CD14-positive monocyte (primary cell): ENCODE results near the gene CYLD. TPM values are rescaled to one million over a fixed set of nuclear protein-coding genes. Genes with fewer than 3 reads are reported as not detected.

ENCODE experiments used
- DNase-seq, 3 donors: peaks; one replicate each; pipeline ENCODE4 v3.0.0-alpha.2; 2011 to 2022
- H2AFZ ChIP-seq: 2 replicates; pipeline ENCODE4 v1.6.0; 2012; ENCODE audit warnings: mild to moderate bottlenecking, low read depth, low read length, inconsistent platforms; ENCODE audit not compliant: insufficient read depth, poor library complexity, severe bottlenecking
- H3K27ac ChIP-seq, 2 donors: 1 replicate in 1 of 2; 2 replicates in 1 of 2; pipeline ENCODE4 v1.5.1; 2012 to 2013; ENCODE audit warnings: low read length in 2 of 2, control low read depth in 1 of 2, inconsistent platforms in 1 of 2, low read depth in 1 of 2, mild to moderate bottlenecking in 1 of 2
- H3K27me3 ChIP-seq, 2 donors: one replicate each; pipeline versions ENCODE4 v1.6.0 to v1.6.1; 2011 to 2013; ENCODE audit warnings: low read length in 2 of 2; ENCODE audit not compliant: control insufficient read depth in 2 of 2, insufficient read depth in 2 of 2
- H3K36me3 ChIP-seq, 2 donors: replicated peaks in 1 of 2; 1 replicate in 1 of 2; 2 replicates in 1 of 2; pipeline versions ENCODE4 v1.5.1 to v1.6.1; 2012 to 2013; ENCODE audit warnings: low read length in 2 of 2, control low read depth in 1 of 2, inconsistent platforms in 1 of 2, mild to moderate bottlenecking in 1 of 2; ENCODE audit not compliant: insufficient read depth in 2 of 2, control insufficient read depth in 1 of 2
- H3K4me1 ChIP-seq, 2 donors: 1 replicate in 1 of 2; 2 replicates in 1 of 2; pipeline versions ENCODE4 v1.5.1 to v1.6.1; 2012 to 2013; ENCODE audit warnings: low read length in 2 of 2, control low read depth in 1 of 2, inconsistent platforms in 1 of 2, mild to moderate bottlenecking in 1 of 2, moderate library complexity in 1 of 2; ENCODE audit not compliant: insufficient read depth in 2 of 2, control insufficient read depth in 1 of 2
- H3K4me2 ChIP-seq: replicated peaks from 2 replicates; pipeline ENCODE3; 2012; ENCODE audit warnings: low read length, moderate library complexity, mild to moderate bottlenecking; ENCODE audit not compliant: poor library complexity, severe bottlenecking; ENCODE audit errors: extremely low read depth
- H3K4me3 ChIP-seq, 3 experiments: fragments of 200-600 bp in 1 of 3; sonication (generic) in 1 of 3; replicated peaks in 1 of 3; 1 replicate in 2 of 3; 2 replicates in 1 of 3; pipeline ENCODE4 v1.5.1; 2011 to 2013; ENCODE audit warnings: low read length in 3 of 3, mild to moderate bottlenecking in 3 of 3, control low read depth in 2 of 3, low read depth in 2 of 3, inconsistent platforms in 1 of 3, moderate library complexity in 1 of 3
- H3K79me2 ChIP-seq: 2 replicates; pipeline ENCODE4 v1.6.0; 2012; ENCODE audit warnings: mild to moderate bottlenecking, control low read depth, inconsistent platforms, low read length, moderate library complexity; ENCODE audit not compliant: insufficient read depth
- H3K9ac ChIP-seq: 2 replicates; pipeline ENCODE4 v1.6.0; 2017; ENCODE audit warnings: low read length, mild to moderate bottlenecking; ENCODE audit not compliant: insufficient read depth, poor library complexity, severe bottlenecking
- H3K9me3 ChIP-seq, 2 donors: replicated peaks in 1 of 2; 1 replicate in 1 of 2; 2 replicates in 1 of 2; pipeline versions ENCODE4 v1.5.1 to v1.6.1; 2012 to 2013; ENCODE audit warnings: low read length in 2 of 2, control low read depth in 1 of 2; ENCODE audit not compliant: control insufficient read depth in 1 of 2, insufficient read depth in 1 of 2
- H4K20me1 ChIP-seq: 2 replicates; pipeline ENCODE4 v1.6.0; 2012; ENCODE audit warnings: mild to moderate bottlenecking, low read length, control low read depth, moderate library complexity; ENCODE audit not compliant: insufficient read depth
- H3K27ac Mint-ChIP-seq, 7 donors: one replicate each; pipeline ENCODE4 v1.8.0; 2020; ENCODE audit warnings: mild to moderate bottlenecking in 7 of 7, mixed read lengths in 7 of 7, moderate library complexity in 6 of 7, inconsistent platforms in 2 of 7
- H3K27me3 Mint-ChIP-seq, 3 donors: one replicate each; pipeline ENCODE4 v1.8.0; 2021 to 2022; ENCODE audit warnings: low read depth in 3 of 3, mild to moderate bottlenecking in 3 of 3, mixed read lengths in 3 of 3, moderate library complexity in 3 of 3, inconsistent platforms in 1 of 3
- H3K36me3 Mint-ChIP-seq, 2 donors: one replicate each; pipeline ENCODE4 v1.8.0; 2020; ENCODE audit warnings: mixed read lengths in 2 of 2, inconsistent platforms in 1 of 2, mild to moderate bottlenecking in 1 of 2
- H3K4me1 Mint-ChIP-seq: one replicate; pipeline ENCODE4 v1.8.0; 2020; ENCODE audit warnings: mild to moderate bottlenecking, mixed read lengths
- H3K4me3 Mint-ChIP-seq, 2 donors: one replicate each; pipeline ENCODE4 v1.8.0; 2020; ENCODE audit warnings: mild to moderate bottlenecking in 2 of 2, mixed read lengths in 2 of 2, moderate library complexity in 1 of 2
- H3K9me3 Mint-ChIP-seq, 7 donors: one replicate each; pipeline ENCODE4 v1.8.0; 2020 to 2022; ENCODE audit warnings: mixed read lengths in 7 of 7, mild to moderate bottlenecking in 6 of 7, moderate library complexity in 6 of 7, inconsistent platforms in 2 of 7
- WGBS: methylation state at CpG from one replicate; pipeline ENCODE4 v1.1.5; 2013; ENCODE audit warnings: missing lambda C conversion rate; ENCODE audit not compliant: insufficient coverage; 5-methylcytosine and 5-hydroxymethylcytosine counted together
- intact Hi-C, 2 donors: fragments of 100-400 bp; cut with micrococcal nuclease; formaldehyde crosslinking; loops; one replicate each; pipeline versions ENCODE4 v1.15.0 to v1.15.1; 2023
- polyA plus RNA-seq, 3 donors: library from polyadenylated mRNA; depleted of rRNA in 1 of 3; unstranded in 2 of 3; stranded (reverse) in 1 of 3; fragments of 300-500 nt in 2 of 3; fragments of >200 nt in 1 of 3; fragmentation: Illumina TruSeq in 2 of 3; gene quantifications; 1 replicate in 2 of 3; 2 replicates in 1 of 3; pipeline ENCODE4 v1.2.3, GENCODE V29; 2012 to 2021
- TF ChIP-seq, protein P1 (sequence below): fragments of 200-600 bp; IDR thresholded peaks from one replicate; pipeline ENCODE4 v1.8.0; 2022; ENCODE audit warnings: antibody characterized with exemption, mild to moderate bottlenecking

Gene CYLD
- polyA plus RNA-seq, 3 donors: 32.1 to 57.9 (median 35.9) TPM

GRCh38 chr16:50762241-50762640 lies 20.4 kb downstream of the CYLD start:
- Histone ChIP-seq H3K27me3 (no peaks in the 10 kb centered on the region), H3K4me2 (no peak overlapping the region), H3K79me2 (peaks cover 94% of the 10 kb centered on the region), H2AFZ (no peak overlapping the region), H4K20me1 (peaks cover 99% of the 10 kb centered on the region), H3K36me3 (peaks cover 56 to 96% of the 10 kb centered on the region in 2 donors), H3K4me3 (no peak overlapping the region), H3K27ac (no peak overlapping the region), H3K9me3 (peaks cover 0 to 25% of the 10 kb centered on the region in 2 donors), H3K4me1 (peaks cover 0 to 12% of the 10 kb centered on the region in 2 donors), H3K9ac (no peak overlapping the region)
- no peak for DNase-seq
- H3K9me3 Mint-ChIP-seq: peaks cover 3 to 16% (median 8%) of the 10 kb centered on the region in 7 donors
- WGBS: no CpG with 5 or more reads among the region's 3 CpGs
- H3K4me3 Mint-ChIP-seq: no peak overlapping the region
- H3K27ac Mint-ChIP-seq: no peak overlapping the region
- TF ChIP-seq, protein P1, sequence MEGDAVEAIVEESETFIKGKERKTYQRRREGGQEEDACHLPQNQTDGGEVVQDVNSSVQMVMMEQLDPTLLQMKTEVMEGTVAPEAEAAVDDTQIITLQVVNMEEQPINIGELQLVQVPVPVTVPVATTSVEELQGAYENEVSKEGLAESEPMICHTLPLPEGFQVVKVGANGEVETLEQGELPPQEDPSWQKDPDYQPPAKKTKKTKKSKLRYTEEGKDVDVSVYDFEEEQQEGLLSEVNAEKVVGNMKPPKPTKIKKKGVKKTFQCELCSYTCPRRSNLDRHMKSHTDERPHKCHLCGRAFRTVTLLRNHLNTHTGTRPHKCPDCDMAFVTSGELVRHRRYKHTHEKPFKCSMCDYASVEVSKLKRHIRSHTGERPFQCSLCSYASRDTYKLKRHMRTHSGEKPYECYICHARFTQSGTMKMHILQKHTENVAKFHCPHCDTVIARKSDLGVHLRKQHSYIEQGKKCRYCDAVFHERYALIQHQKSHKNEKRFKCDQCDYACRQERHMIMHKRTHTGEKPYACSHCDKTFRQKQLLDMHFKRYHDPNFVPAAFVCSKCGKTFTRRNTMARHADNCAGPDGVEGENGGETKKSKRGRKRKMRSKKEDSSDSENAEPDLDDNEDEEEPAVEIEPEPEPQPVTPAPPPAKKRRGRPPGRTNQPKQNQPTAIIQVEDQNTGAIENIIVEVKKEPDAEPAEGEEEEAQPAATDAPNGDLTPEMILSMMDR: no peak
- H3K4me1 Mint-ChIP-seq: peaks cover 11% of the 10 kb centered on the region
- no peaks in the 10 kb centered on the region for H3K27me3 Mint-ChIP-seq
- peaks cover 77 to 90% of the 10 kb centered on the region in 2 donors for H3K36me3 Mint-ChIP-seq
- intact Hi-C loops: no loop called here

- intact Hi-C loops: no loop called here
- Mint-ChIP-seq H3K27me3 (no peaks in the 10 kb centered on the region), H3K4me1 (peaks cover 9% of the 10 kb centered on the region), H3K36me3 (peaks cover 76 to 87% of the 10 kb centered on the region in 2 donors), H3K27ac (no peak overlapping the region), H3K4me3 (no peak overlapping the region), H3K9me3 (peaks cover 3 to 16% (median 8%) of the 10 kb centered on the region in 7 donors)
- H3K4me2 ChIP-seq: no peak overlapping the region
- H3K9me3 ChIP-seq: peaks cover 0 to 25% of the 10 kb centered on the region in 2 donors
- H3K4me1 ChIP-seq: peaks cover 0 to 12% of the 10 kb centered on the region in 2 donors
- H3K4me3 ChIP-seq: no peak overlapping the region
- WGBS: no CpG with 5 or more reads among the region's 2 CpGs
- H3K36me3 ChIP-seq: peaks cover 50 to 89% of the 10 kb centered on the region in 2 donors
- H4K20me1 ChIP-seq: peaks cover 99% of the 10 kb centered on the region
- H2AFZ ChIP-seq: no peak overlapping the region
- peaks cover 93% of the 10 kb centered on the region for H3K79me2 ChIP-seq
- no peak overlapping the region for H3K27ac ChIP-seq
- TF ChIP-seq, protein P1: no peak
- no peak overlapping the region for H3K9ac ChIP-seq
- no peaks in the 10 kb centered on the region for H3K27me3 ChIP-seq
- no peak for DNase-seq
Measured at GRCh38 chr16:50763211-50763610, 21.3 kb downstream of the CYLD start.
